Mucosa of descending colon (tissue), 3 donors: ENCODE data around the gene ARAP1. TPM values are rescaled to one million over a fixed set of nuclear protein-coding genes. Genes with fewer than 3 reads are reported as not detected.
A peak's percentile ranks its signal among the peaks of the same experiment; 100 is the strongest.

Experiments
- ATAC-seq: fragments of 200-7000 bp; cut with Tn5 transposase; one replicate; pipeline ENCODE4 v1.9.1; 2020; ENCODE audit warnings: mild to moderate bottlenecking, moderate library complexity
- DNase-seq, 3 donors: peaks; one replicate each; pipeline ENCODE4 v3.0.0-alpha.2; 2020
- H3K36me3 ChIP-seq: fragments of 200-600 bp; one replicate; pipeline ENCODE4 v1.8.0; 2021; ENCODE audit warnings: low read depth, mild to moderate bottlenecking
- H3K4me1 ChIP-seq: fragments of 200-600 bp; one replicate; pipeline ENCODE4 v1.8.0; 2021; ENCODE audit warnings: low read depth, mild to moderate bottlenecking
- H3K4me3 ChIP-seq: fragments of 200-600 bp; one replicate; pipeline ENCODE4 v1.8.0; 2021; ENCODE audit warnings: mild to moderate bottlenecking
- H3K9me3 ChIP-seq: fragments of 200-600 bp; one replicate; pipeline ENCODE4 v1.8.0; 2021; ENCODE audit warnings: mild to moderate bottlenecking
- intact Hi-C, 2 donors: fragments of 100-400 bp; cut with DNase I in 1 of 2; cut with micrococcal nuclease in 1 of 2; formaldehyde crosslinking; loops; one replicate each; pipeline versions ENCODE4 v1.11.0 to v1.11.1; 2022; cut with DNase I, micrococcal nuclease
- total RNA-seq, 3 donors: library from RNA; stranded (reverse); fragmentation: NEBNext Ultra II Directional in 2 of 3; extraction: Animal tissue kit (Norgen Biotek cat#: 25700) in 2 of 3; gene quantifications; one replicate each; pipeline versions ENCODE4 v1.2.1 to v1.2.4, GENCODE V29; 2021 to 2023
- TF ChIP-seq, protein P1 (sequence below): fragments of 200-600 bp; IDR thresholded peaks from one replicate; pipeline ENCODE4 v1.8.0; 2022; ENCODE audit warnings: antibody characterized with exemption, mild to moderate bottlenecking
- donor health status: DM: no; HTN: no; CAD: no; lungs with moderate emphysema.
- donor health status: DM: no; HTN: no; CAD: no.
- donor health status: DM: no; HTN: yes; CAD: no.

The ARAP1 gene
- total RNA-seq, 3 donors from 2014 or later: 69.3 to 84.8 (median 84.0) TPM

GRCh38 chr11:72679869-72680268 is 72.3 kb downstream of the ARAP1 start:
- no peak for DNase-seq
- ATAC-seq: no peak
- no peaks in the 10 kb centered on the region for H3K9me3 ChIP-seq
- no peaks in the 10 kb centered on the region for H3K4me1 ChIP-seq
- TF ChIP-seq, protein P1, sequence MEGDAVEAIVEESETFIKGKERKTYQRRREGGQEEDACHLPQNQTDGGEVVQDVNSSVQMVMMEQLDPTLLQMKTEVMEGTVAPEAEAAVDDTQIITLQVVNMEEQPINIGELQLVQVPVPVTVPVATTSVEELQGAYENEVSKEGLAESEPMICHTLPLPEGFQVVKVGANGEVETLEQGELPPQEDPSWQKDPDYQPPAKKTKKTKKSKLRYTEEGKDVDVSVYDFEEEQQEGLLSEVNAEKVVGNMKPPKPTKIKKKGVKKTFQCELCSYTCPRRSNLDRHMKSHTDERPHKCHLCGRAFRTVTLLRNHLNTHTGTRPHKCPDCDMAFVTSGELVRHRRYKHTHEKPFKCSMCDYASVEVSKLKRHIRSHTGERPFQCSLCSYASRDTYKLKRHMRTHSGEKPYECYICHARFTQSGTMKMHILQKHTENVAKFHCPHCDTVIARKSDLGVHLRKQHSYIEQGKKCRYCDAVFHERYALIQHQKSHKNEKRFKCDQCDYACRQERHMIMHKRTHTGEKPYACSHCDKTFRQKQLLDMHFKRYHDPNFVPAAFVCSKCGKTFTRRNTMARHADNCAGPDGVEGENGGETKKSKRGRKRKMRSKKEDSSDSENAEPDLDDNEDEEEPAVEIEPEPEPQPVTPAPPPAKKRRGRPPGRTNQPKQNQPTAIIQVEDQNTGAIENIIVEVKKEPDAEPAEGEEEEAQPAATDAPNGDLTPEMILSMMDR: no peak
- intact Hi-C loops: loop anchor here in 1 of 2 donors (10.0 kb wide), 1 partner anchor 95 kb away; no protein-coding TSS in a partner anchor
- no peak overlapping the region for H3K4me3 ChIP-seq
- H3K36me3 ChIP-seq: no peaks in the 10 kb centered on the region

DNA sequence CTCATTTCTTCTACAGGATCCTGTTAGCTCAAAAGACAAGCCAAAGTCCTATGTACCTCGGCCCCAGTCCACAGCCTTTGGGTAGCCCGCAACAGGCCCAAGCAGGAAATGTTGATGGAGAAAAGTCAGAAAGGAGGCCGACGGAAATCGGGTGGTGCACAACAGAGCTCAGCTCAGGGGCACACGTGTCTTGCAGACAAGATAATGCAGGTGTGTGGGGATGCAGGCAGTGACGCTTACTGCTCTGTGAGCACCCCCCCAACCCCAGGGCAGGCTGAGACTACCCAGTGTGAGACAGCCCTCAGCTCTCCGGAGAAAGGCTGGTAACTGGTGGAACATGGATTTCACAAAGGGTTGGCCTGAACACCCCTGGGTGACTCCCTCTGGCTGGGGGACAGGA is 73.7 kb downstream of the ARAP1 start:
- intact Hi-C loops: no loop called here

DNA sequence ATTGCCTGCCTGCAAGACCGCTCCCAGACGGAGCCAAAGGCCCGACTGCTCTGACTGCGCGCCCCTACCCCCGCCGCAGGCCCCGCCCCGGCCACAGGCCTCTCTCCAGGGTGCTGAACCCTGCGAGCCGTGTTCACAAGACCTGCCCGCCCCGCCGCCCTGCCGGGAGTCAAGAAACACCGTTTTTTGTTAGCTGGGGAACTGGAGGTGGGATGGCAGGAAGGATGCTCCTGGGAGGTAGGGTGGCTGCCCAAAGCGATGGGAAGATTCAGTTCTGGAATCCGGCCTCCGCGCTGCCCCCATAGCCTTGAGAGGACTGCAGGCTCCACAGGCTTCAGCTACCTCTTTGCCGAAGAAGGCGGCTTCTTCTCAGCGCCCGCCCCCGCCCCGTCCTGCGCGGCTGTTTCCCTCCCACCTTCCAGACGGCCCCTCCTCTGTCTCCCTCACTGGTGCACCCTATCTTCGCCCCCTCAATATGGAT is 75.3 kb downstream of the ARAP1 start:
- peak; percentile 59 for ATAC-seq
- TF ChIP-seq, protein P1: no peak
- Histone ChIP-seq H3K9me3 (no peaks in the 10 kb centered on the region), H3K36me3 (no peaks in the 10 kb centered on the region), H3K4me3 (no peak overlapping the region), H3K4me1 (no peaks in the 10 kb centered on the region)
- intact Hi-C loops: no loop called here
- peak in 2 of 3 donors; percentile 63 to 73 for DNase-seq

More for the DNA sequence above, 73.7 kb downstream of the ARAP1 start:
- TF ChIP-seq, protein P1: no peak
- ATAC-seq (no peak), DNase-seq (no peak)
- Histone ChIP-seq H3K4me1 (no peaks in the 10 kb centered on the region), H3K4me3 (no peak overlapping the region), H3K9me3 (no peaks in the 10 kb centered on the region), H3K36me3 (no peaks in the 10 kb centered on the region)

DNA sequence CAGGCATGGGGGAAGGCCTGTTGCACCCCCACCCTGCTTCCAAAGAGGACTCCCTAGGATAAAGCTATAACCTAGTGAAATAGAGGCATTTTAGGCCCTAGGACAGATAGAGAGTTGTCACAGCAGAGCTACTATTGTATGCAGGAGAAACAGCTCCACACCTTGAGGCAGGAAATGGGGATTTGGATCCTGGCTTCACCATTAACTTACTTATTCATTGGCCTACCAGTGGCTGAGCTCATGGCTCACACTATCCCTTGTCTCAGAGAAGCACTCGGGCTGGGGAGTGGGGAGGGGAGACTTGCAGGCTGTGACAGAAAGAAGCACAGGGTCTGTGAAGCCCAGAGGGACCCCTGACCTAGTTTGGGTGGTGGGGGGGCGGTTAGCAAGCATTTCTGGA is 77.0 kb downstream of the ARAP1 start:
- ATAC-seq: no peak
- DNase-seq: no peak
- no peaks in the 10 kb centered on the region for H3K36me3 ChIP-seq
- no peak overlapping the region for H3K4me3 ChIP-seq
- no peaks in the 10 kb centered on the region for H3K9me3 ChIP-seq
- H3K4me1 ChIP-seq: no peaks in the 10 kb centered on the region
- intact Hi-C loops: no loop called here
- TF ChIP-seq, protein P1: no peak

GRCh38 chr11:72673943-72674828 is 78.0 kb downstream of the ARAP1 start, which contains the start of gene PDE2A:
Gene PDE2A, minus strand, starts transcription at chr11:72674422. Its CDS starts 215 bp downstream, at chr11:72674207.
- H3K4me1 ChIP-seq: no peaks in the 10 kb centered on the region
- DNase-seq (no peak), ATAC-seq (no peak)
- intact Hi-C loops: no loop called here
- TF ChIP-seq, protein P1: no peak
- no peaks in the 10 kb centered on the region for H3K9me3 ChIP-seq
- H3K36me3 ChIP-seq: no peaks in the 10 kb centered on the region
- no peak within 1 kb of the TSS for H3K4me3 ChIP-seq
